Breast epithelium (tissue), 4 donors: ENCODE data around the gene PDZD4. TPM values are rescaled to one million over a fixed set of nuclear protein-coding genes. Genes with fewer than 3 reads are reported as not detected.

Source experiments
- DNase-seq, 2 donors: peaks; one replicate each; pipeline ENCODE4 v3.0.0-alpha.2; 2019; ENCODE audit warnings: low spot score in 2 of 2
- H3K27ac ChIP-seq, 2 donors: fragments of 200-600 bp; sonication (generic) in 1 of 2; one replicate each; pipeline ENCODE4 v1.5.1; 2016 to 2019; ENCODE audit warnings: mild to moderate bottlenecking in 1 of 2
- H3K27me3 ChIP-seq, 2 donors: fragments of 200-600 bp; sonication (generic) in 1 of 2; one replicate each; pipeline versions ENCODE4 v1.5.1 to v1.6.0; 2017 to 2019; ENCODE audit warnings: control low read depth in 1 of 2, mild to moderate bottlenecking in 1 of 2
- H3K36me3 ChIP-seq: fragments of 200-600 bp; one replicate; pipeline ENCODE4 v1.5.1; 2019
- H3K4me1 ChIP-seq, 2 donors: fragments of 200-600 bp; sonication (generic); one replicate each; pipeline ENCODE4 v1.5.1; 2016 to 2019; ENCODE audit warnings: control low read depth in 1 of 2
- H3K4me3 ChIP-seq, 3 donors: fragments of 200-600 bp; sonication (generic); 1 replicate in 2 of 3; 2 replicates in 1 of 3; pipeline ENCODE4 v1.5.1; 2016 to 2019; ENCODE audit warnings: mild to moderate bottlenecking in 3 of 3, moderate library complexity in 2 of 3
- H3K9me3 ChIP-seq, 2 donors: fragments of 200-600 bp; sonication (generic) in 1 of 2; one replicate each; pipeline ENCODE4 v1.5.1; 2016 to 2019; ENCODE audit warnings: control low read depth in 1 of 2
- CTCF ChIP-seq, 3 donors: fragments of 450-650 bp; IDR thresholded peaks; one replicate each; pipeline ENCODE4 v1.5.1; 2016 to 2017; ENCODE audit warnings: antibody characterized with exemption in 3 of 3, mild to moderate bottlenecking in 3 of 3, moderate library complexity in 3 of 3
- POLR2A ChIP-seq: fragments of 450-650 bp; IDR thresholded peaks from one replicate; pipeline ENCODE4 v1.6.1; 2016; ENCODE audit warnings: antibody characterized with exemption, mild to moderate bottlenecking, moderate library complexity
- POLR2AphosphoS5 ChIP-seq, 3 donors: sonication (generic); formaldehyde crosslinking; IDR thresholded peaks; one replicate each; pipeline ENCODE4 v1.6.1; 2017; ENCODE audit warnings: antibody characterized with exemption in 3 of 3
- intact Hi-C: fragments of 100-400 bp; cut with DNase I; formaldehyde crosslinking; loops from one replicate; pipeline ENCODE4 v1.15.1; 2023; ENCODE audit warnings: low total_unique reads
- total RNA-seq, 3 donors: library from RNA; depleted of rRNA; stranded (reverse); fragments of >200 nt; gene quantifications; one replicate each; pipeline ENCODE4 v1.1.0, GENCODE V29; 2016

PDZD4 gene
- total RNA-seq, 3 donors from 2014 or later = 0.80 to 5.6 (median 2.9) TPM

GRCh38 chrX:153802513-153803045 lies 27.8 kb downstream of the PDZD4 start:
- no peak overlapping the region for H3K4me3 ChIP-seq
- TF ChIP-seq POLR2A (no peak), CTCF (IDR thresholded peaks at IDR 0.05) (no peak), POLR2AphosphoS5 (IDR thresholded peaks at IDR 0.05) (no peak)
- intact Hi-C loops = no loop called here
- no peak for DNase-seq
- H3K9me3 ChIP-seq = peaks cover 0 to 8% of the 10 kb centered on the region in 2 donors
- H3K27me3 ChIP-seq = peaks cover 0 to 41% of the 10 kb centered on the region in 2 donors
- no peaks in the 10 kb centered on the region for H3K36me3 ChIP-seq
- H3K4me1 ChIP-seq = no peaks in the 10 kb centered on the region
- no peak overlapping the region for H3K27ac ChIP-seq

DNA sequence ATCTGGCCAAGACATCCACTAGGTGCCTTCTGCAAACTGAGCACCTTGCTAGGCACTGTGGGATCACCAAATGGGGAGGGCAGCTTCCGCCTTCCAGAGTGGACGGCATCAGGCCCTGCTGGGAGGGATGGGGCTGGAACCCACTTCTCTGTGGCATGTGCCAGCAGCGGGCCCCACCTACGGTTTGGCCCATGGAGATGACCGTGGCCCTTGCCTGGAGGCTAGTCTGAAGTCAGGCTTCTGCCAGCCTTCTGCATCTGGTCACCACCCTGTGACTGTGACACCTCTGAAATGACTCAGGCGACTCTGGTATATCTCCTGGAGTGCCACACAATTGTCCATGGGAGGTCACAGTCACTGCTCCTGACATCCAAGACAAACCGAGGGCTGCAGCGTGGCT lies 28.7 kb downstream of the PDZD4 start:
- no peak overlapping the region for H3K27ac ChIP-seq
- H3K27me3 ChIP-seq = peaks cover 0 to 40% of the 10 kb centered on the region in 2 donors
- intact Hi-C loops = no loop called here
- peaks cover 0 to 16% of the 10 kb centered on the region in 2 donors for H3K9me3 ChIP-seq
- no peak for TF ChIP-seq POLR2AphosphoS5 (IDR thresholded peaks at IDR 0.05)
- TF ChIP-seq CTCF (IDR thresholded peaks at IDR 0.05) = no peak
- no peak for TF ChIP-seq POLR2A
- no peak for DNase-seq
- H3K36me3 ChIP-seq = no peaks in the 10 kb centered on the region
- no peaks in the 10 kb centered on the region for H3K4me1 ChIP-seq
- no peak overlapping the region for H3K4me3 ChIP-seq

DNA sequence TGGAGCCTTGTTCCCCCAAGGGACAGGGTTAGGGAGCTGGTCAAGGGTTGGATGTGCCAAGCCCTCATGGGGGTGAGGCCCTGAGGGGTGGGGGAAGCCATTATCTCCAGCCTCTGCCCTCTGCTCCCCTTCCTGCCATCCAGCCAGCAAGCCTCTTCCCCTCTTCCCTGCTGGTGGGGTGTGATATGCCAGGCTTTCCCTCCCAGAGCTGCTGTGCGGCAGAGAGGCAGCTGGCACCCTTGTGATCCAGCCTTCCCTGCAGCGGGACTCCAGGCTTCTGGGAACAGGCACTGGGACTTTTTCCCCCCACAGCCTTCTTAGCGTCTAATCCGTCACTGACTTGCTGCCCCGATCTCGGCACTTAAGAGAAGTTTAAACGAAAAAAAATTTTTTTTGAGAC lies 29.6 kb downstream of the PDZD4 start:
- Histone ChIP-seq H3K9me3 (peaks cover under 1 to 18% of the 10 kb centered on the region in 2 donors), H3K4me3 (no peak overlapping the region), H3K27me3 (peaks cover 0 to 31% of the 10 kb centered on the region in 2 donors), H3K27ac (no peak overlapping the region), H3K36me3 (no peaks in the 10 kb centered on the region), H3K4me1 (no peaks in the 10 kb centered on the region)
- intact Hi-C loops = no loop called here
- no peak for DNase-seq
- TF ChIP-seq POLR2AphosphoS5 (IDR thresholded peaks at IDR 0.05) (no peak), POLR2A (no peak), CTCF (IDR thresholded peaks at IDR 0.05) (no peak)

- Histone ChIP-seq H3K9me3 (peaks cover 6 to 18% of the 10 kb centered on the region in 2 donors), H3K27ac (no peak overlapping the region), H3K4me3 (no peak overlapping the region), H3K36me3 (no peaks in the 10 kb centered on the region), H3K27me3 (peaks cover 0 to 26% of the 10 kb centered on the region in 2 donors), H3K4me1 (no peaks in the 10 kb centered on the region)
- TF ChIP-seq POLR2A (no peak), CTCF (IDR thresholded peaks at IDR 0.05) (no peak)
- DNase-seq = no peak
- intact Hi-C loops = no loop called here
These were observed 30.1 kb downstream of the PDZD4 start for GRCh38 chrX:153800177-153800722.

GRCh38 chrX:153799326-153799725 lies 31.0 kb downstream of the PDZD4 start:
- Histone ChIP-seq H3K36me3 (no peaks in the 10 kb centered on the region), H3K4me1 (no peaks in the 10 kb centered on the region), H3K27me3 (peaks cover 0 to 25% of the 10 kb centered on the region in 2 donors), H3K27ac (no peak overlapping the region), H3K4me3 (no peak overlapping the region), H3K9me3 (peaks cover 11 to 18% of the 10 kb centered on the region in 2 donors)
- TF ChIP-seq POLR2AphosphoS5 (IDR thresholded peaks at IDR 0.05) (no peak), CTCF (IDR thresholded peaks at IDR 0.05) (no peak), POLR2A (no peak)
- intact Hi-C loops = loop anchor here (10.0 kb wide), 1 partner anchor 155 kb away; no protein-coding TSS in a partner anchor
- DNase-seq = no peak
